HEK293 (cell line): ENCODE results near the gene CHMP4B.

Source experiments
- ZNF416 ChIP-seq: fragments of 450-650 bp; formaldehyde crosslinking; IDR thresholded peaks from 2 replicates; pipeline ENCODE4 v1.5.1; 2016; ENCODE audit warnings: missing biosample characterization, missing genetic modification characterization
- ZNF677 ChIP-seq: fragments of 450-650 bp; IDR thresholded peaks from 2 replicates; pipeline ENCODE4 v1.5.0; 2018; ENCODE audit warnings: missing biosample characterization, mild to moderate bottlenecking, missing genetic modification characterization, moderate library complexity

DNA sequence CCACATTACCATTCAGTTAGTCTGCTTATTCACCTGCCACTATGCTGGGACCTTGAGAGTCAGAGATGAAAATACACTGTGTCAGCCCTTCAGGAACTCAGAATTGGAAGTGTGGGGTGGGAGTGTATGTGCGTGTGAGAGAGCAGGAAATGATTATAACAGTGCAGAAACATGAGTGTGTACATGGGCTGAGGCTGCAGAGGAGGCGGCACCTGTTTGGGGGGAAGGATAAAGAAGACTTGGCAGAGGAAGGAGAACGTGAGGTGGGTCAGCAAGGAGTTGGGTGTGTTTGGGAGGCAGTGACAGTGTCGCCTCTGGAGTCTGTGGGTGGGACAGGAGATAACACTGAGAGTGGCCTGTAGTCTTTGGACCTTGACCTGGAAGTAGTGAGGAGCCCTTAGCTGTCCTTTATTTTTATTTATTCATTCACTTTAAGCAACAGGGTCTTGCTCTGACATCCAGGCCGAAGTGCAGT, 3.1 kb downstream of the CHMP4B start:
- TF ChIP-seq ZNF677 (tag by site-specific recombination), result no peak
- TF ChIP-seq ZNF416, result no peak
